T-helper 2 cell treated with Interferon-gamma antibody and Interleukin-4, amounts not matched to agents 5 μg/mL and 100 μg/mL, for 36 hours (primary cell): ENCODE results near the gene RGS6.

Experiments used
- DNase-seq: peaks from one replicate; pipeline ENCODE4 v3.0.0; 2021; ENCODE audit warnings: low spot score
- H3K27ac Mint-ChIP-seq: one replicate; pipeline ENCODE4 v1.8.0; 2021; ENCODE audit warnings: mild to moderate bottlenecking, mixed read lengths
- H3K27me3 Mint-ChIP-seq: one replicate; pipeline ENCODE4 v1.8.0; 2021; ENCODE audit warnings: low read depth, mixed read lengths
- H3K36me3 Mint-ChIP-seq: one replicate; pipeline ENCODE4 v1.8.0; 2021; ENCODE audit warnings: low read depth, mixed read lengths
- H3K4me1 Mint-ChIP-seq: one replicate; pipeline ENCODE4 v1.8.0; 2021; ENCODE audit warnings: low read depth, mixed read lengths
- H3K4me3 Mint-ChIP-seq: one replicate; pipeline ENCODE4 v1.8.0; 2022; ENCODE audit warnings: mild to moderate bottlenecking, moderate library complexity, mixed read lengths
- H3K9me3 Mint-ChIP-seq: one replicate; pipeline ENCODE4 v1.8.0; 2021; ENCODE audit warnings: mixed read lengths

The RGS6 gene

GRCh38 chr14:72563676-72564075 is 631.4 kb downstream of the RGS6 start:
- Mint-ChIP-seq H3K4me1 (no peaks in the 10 kb centered on the region), H3K27me3 (peaks cover 45% of the 10 kb centered on the region), H3K4me3 (no peak overlapping the region), H3K27ac (no peak overlapping the region), H3K36me3 (no peaks in the 10 kb centered on the region), H3K9me3 (no peaks in the 10 kb centered on the region)
- no peak for DNase-seq

- Mint-ChIP-seq H3K27ac (no peak overlapping the region), H3K4me3 (no peak overlapping the region), H3K9me3 (no peaks in the 10 kb centered on the region), H3K27me3 (peaks cover 34% of the 10 kb centered on the region), H3K36me3 (no peaks in the 10 kb centered on the region), H3K4me1 (no peaks in the 10 kb centered on the region)
- DNase-seq, result no peak
These were observed 632.9 kb downstream of the RGS6 start for GRCh38 chr14:72565149-72565559.

GRCh38 chr14:72565917-72566316 is 633.7 kb downstream of the RGS6 start:
- no peak overlapping the region for H3K27ac Mint-ChIP-seq
- H3K27me3 Mint-ChIP-seq, result peaks cover 38% of the 10 kb centered on the region
- H3K36me3 Mint-ChIP-seq, result no peaks in the 10 kb centered on the region
- no peaks in the 10 kb centered on the region for H3K9me3 Mint-ChIP-seq
- no peak overlapping the region for H3K4me3 Mint-ChIP-seq
- DNase-seq, result no peak
- H3K4me1 Mint-ChIP-seq, result no peaks in the 10 kb centered on the region

GRCh38 chr14:72567226-72567625 is 635.0 kb downstream of the RGS6 start:
- Mint-ChIP-seq H3K27me3 (peaks cover 38% of the 10 kb centered on the region), H3K36me3 (no peaks in the 10 kb centered on the region), H3K9me3 (no peaks in the 10 kb centered on the region), H3K27ac (no peak overlapping the region), H3K4me3 (no peak overlapping the region), H3K4me1 (no peaks in the 10 kb centered on the region)
- DNase-seq, result no peak

GRCh38 chr14:72568296-72568992 is 636.2 kb downstream of the RGS6 start:
- H3K4me3 Mint-ChIP-seq, result no peak overlapping the region
- no peaks in the 10 kb centered on the region for H3K4me1 Mint-ChIP-seq
- no peaks in the 10 kb centered on the region for H3K9me3 Mint-ChIP-seq
- H3K36me3 Mint-ChIP-seq, result no peaks in the 10 kb centered on the region
- DNase-seq, result no peak
- H3K27ac Mint-ChIP-seq, result no peak overlapping the region
- H3K27me3 Mint-ChIP-seq, result peaks cover 49% of the 10 kb centered on the region

GRCh38 chr14:72573725-72574417 is 641.6 kb downstream of the RGS6 start:
- Mint-ChIP-seq H3K36me3 (no peaks in the 10 kb centered on the region), H3K4me1 (no peaks in the 10 kb centered on the region), H3K9me3 (no peaks in the 10 kb centered on the region), H3K4me3 (no peak overlapping the region), H3K27ac (no peak overlapping the region), H3K27me3 (peaks cover 77% of the 10 kb centered on the region)
- no peak for DNase-seq

- DNase-seq, result no peak
- H3K27me3 Mint-ChIP-seq, result peaks cover 84% of the 10 kb centered on the region
- H3K36me3 Mint-ChIP-seq, result no peaks in the 10 kb centered on the region
- H3K4me1 Mint-ChIP-seq, result no peaks in the 10 kb centered on the region
- H3K27ac Mint-ChIP-seq, result no peak overlapping the region
- no peaks in the 10 kb centered on the region for H3K9me3 Mint-ChIP-seq
- H3K4me3 Mint-ChIP-seq, result no peak overlapping the region
These were observed 642.5 kb downstream of the RGS6 start for GRCh38 chr14:72574715-72575114.

GRCh38 chr14:72576258-72576657 is 644.0 kb downstream of the RGS6 start:
- peaks cover 88% of the 10 kb centered on the region for H3K27me3 Mint-ChIP-seq

GRCh38 chr14:72577521-72577920 is 645.3 kb downstream of the RGS6 start:
- Mint-ChIP-seq H3K27me3 (peaks cover 89% of the 10 kb centered on the region), H3K27ac (no peak overlapping the region), H3K4me3 (no peak overlapping the region), H3K4me1 (peaks cover 2% of the 10 kb centered on the region), H3K9me3 (no peaks in the 10 kb centered on the region), H3K36me3 (no peaks in the 10 kb centered on the region)
- no peak for DNase-seq

More at GRCh38 chr14:72576258-72576657, 644.0 kb downstream of the RGS6 start:
- H3K9me3 Mint-ChIP-seq, result no peaks in the 10 kb centered on the region
- no peak for DNase-seq
- no peak overlapping the region for H3K27ac Mint-ChIP-seq
- H3K36me3 Mint-ChIP-seq, result no peaks in the 10 kb centered on the region
- no peak overlapping the region for H3K4me3 Mint-ChIP-seq
- peaks cover 1% of the 10 kb centered on the region for H3K4me1 Mint-ChIP-seq

GRCh38 chr14:72578514-72578913 is 646.3 kb downstream of the RGS6 start:
- Mint-ChIP-seq H3K4me3 (no peak overlapping the region), H3K27me3 (peaks cover 85% of the 10 kb centered on the region), H3K36me3 (no peaks in the 10 kb centered on the region), H3K9me3 (no peaks in the 10 kb centered on the region), H3K27ac (no peak overlapping the region), H3K4me1 (peaks cover 2% of the 10 kb centered on the region)
- DNase-seq, result no peak

GRCh38 chr14:72582582-72582981 is 650.4 kb downstream of the RGS6 start:
- Mint-ChIP-seq H3K4me3 (no peak overlapping the region), H3K27ac (no peak overlapping the region), H3K27me3 (peaks cover 87% of the 10 kb centered on the region), H3K9me3 (peaks cover 17% of the 10 kb centered on the region), H3K36me3 (peaks cover 3% of the 10 kb centered on the region), H3K4me1 (peaks cover 2% of the 10 kb centered on the region)
- DNase-seq, result no peak

GRCh38 chr14:72583316-72584272 is 651.4 kb downstream of the RGS6 start:
- Mint-ChIP-seq H3K27ac (no peak overlapping the region), H3K27me3 (peaks cover 83% of the 10 kb centered on the region), H3K9me3 (peaks cover 17% of the 10 kb centered on the region), H3K36me3 (peaks cover 3% of the 10 kb centered on the region), H3K4me3 (no peak overlapping the region), H3K4me1 (peaks cover 2% of the 10 kb centered on the region)
- DNase-seq, result no peak

GRCh38 chr14:72588521-72588920 is 656.3 kb downstream of the RGS6 start:
- Mint-ChIP-seq H3K9me3 (peaks cover 49% of the 10 kb centered on the region), H3K27me3 (peaks cover 76% of the 10 kb centered on the region), H3K4me3 (no peak overlapping the region), H3K36me3 (peaks cover 22% of the 10 kb centered on the region), H3K27ac (no peak overlapping the region), H3K4me1 (peaks cover 17% of the 10 kb centered on the region)
- DNase-seq, result no peak

GRCh38 chr14:72589652-72590051 is 657.4 kb downstream of the RGS6 start:
- H3K4me3 Mint-ChIP-seq, result no peak overlapping the region
- H3K9me3 Mint-ChIP-seq, result peaks cover 61% of the 10 kb centered on the region
- H3K4me1 Mint-ChIP-seq, result peaks cover 25% of the 10 kb centered on the region

More at GRCh38 chr14:72589652-72590051, 657.4 kb downstream of the RGS6 start:
- H3K27ac Mint-ChIP-seq, result no peak overlapping the region
- H3K36me3 Mint-ChIP-seq, result peaks cover 26% of the 10 kb centered on the region
- H3K27me3 Mint-ChIP-seq, result peaks cover 66% of the 10 kb centered on the region
- no peak for DNase-seq
